ENCODE results near the gene WDR17.
"Not testable (repeated sequence)": the region's sequence is repeated elsewhere in the genome, so short reads cannot be mapped to it uniquely, and the experiment has no call there.

WDR17 gene

DNA sequence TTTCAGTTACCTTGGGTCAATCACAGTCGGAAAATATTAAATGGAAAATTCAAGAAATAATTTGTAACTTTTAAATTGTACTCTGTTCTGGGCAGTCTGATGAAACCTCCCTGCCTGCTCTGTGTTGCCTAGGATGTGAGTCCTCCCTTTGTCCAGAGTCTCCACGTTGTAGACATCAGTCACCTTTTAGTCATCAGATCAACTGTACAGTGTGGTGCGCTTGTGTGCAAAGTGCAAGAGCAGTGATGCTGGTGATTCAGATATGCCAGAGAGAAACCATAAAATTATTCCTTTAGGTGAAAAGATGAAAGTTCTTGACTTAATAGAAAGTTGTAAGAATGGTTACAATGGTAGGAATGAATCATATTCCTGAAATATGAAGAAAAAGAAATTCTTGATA lies 128.3 kb downstream of the WDR17 start:
- Histone ChIP-seq H3K36me3 (ENCODE audit: insufficient read depth, low read length) (no peaks in the 10 kb centered on the region), H3K27ac (ENCODE audit: low read depth, low read length) (no peak overlapping the region), H3K9ac (ENCODE audit: low read length) (no peak overlapping the region), H3K27me3 (ENCODE audit: control insufficient read depth in 1 of 2, insufficient read depth in 2 of 2, low read length in 2 of 2) (no peaks in the 10 kb centered on the region), H3K9me3 (ENCODE audit: low read length) (no peaks in the 10 kb centered on the region), H3K4me1 (ENCODE audit: insufficient read depth, low read length) (peaks cover 30% of the 10 kb centered on the region), H3K4me3 (ENCODE audit: low read depth in 1 of 2, low read length in 2 of 2) (no peak overlapping the region)

DNA sequence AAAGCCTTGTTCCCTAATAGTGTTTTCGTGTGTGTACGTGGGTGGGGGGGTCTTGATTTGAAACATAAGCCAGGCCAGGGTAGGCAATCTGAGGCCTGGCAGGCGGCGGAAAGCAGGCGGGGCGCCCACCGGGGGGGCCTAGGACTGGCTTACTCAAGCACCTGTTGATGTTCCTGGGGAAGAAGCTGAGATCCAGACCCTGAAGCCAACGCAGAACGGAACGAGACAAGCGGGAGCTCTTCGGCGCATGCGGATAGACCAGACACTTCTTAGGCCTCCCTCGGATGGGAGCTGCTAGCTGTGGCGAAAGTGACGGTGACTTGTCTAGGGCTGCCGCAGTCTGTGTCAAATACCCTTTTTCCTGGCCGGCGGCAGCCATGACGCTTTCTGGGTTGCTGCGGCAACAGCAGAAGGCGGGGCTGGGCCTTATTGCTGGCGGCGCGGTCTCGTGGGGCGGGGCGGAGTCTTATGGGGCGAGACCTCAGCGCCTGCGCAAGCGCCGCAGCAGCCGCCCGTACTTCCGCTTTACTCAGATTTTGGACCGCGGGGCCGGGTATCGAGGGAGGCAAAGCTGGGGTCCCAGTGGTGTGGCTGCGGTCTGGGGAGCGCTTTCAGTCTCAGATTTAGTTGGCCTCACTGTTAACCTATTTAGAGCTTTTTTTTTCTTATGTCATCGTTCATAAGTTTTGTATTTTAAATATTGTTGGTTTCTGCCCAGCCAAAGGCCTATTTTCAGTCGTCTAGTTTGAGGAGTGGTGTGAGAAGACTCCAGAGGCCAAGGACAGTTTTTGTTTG lies 129.7 kb downstream of the WDR17 start, which contains the start of gene SPATA4:
Gene SPATA4, minus strand, starts transcription at position 402 of the 795 bp plus-strand sequence. Its CDS starts 23 bp downstream, at position 379.
- Histone ChIP-seq H3K9me3 (ENCODE audit: low read length) (no peaks in the 10 kb centered on the region), H3K9ac (ENCODE audit: low read length) (peak within 1 kb of the TSS; percentile 61), H3K27ac (ENCODE audit: low read depth, low read length) (peak within 1 kb of the TSS; percentile 87), H3K4me1 (ENCODE audit: insufficient read depth, low read length) (peaks cover 28% of the 10 kb centered on the region), H3K27me3 (ENCODE audit: control insufficient read depth in 1 of 2, insufficient read depth in 2 of 2, low read length in 2 of 2) (no peaks in the 10 kb centered on the region), H3K4me3 (ENCODE audit: low read depth in 1 of 2, low read length in 2 of 2) (peak within 1 kb of the TSS; percentile 62 to 88), H3K36me3 (ENCODE audit: insufficient read depth, low read length) (no peaks in the 10 kb centered on the region)

DNA sequence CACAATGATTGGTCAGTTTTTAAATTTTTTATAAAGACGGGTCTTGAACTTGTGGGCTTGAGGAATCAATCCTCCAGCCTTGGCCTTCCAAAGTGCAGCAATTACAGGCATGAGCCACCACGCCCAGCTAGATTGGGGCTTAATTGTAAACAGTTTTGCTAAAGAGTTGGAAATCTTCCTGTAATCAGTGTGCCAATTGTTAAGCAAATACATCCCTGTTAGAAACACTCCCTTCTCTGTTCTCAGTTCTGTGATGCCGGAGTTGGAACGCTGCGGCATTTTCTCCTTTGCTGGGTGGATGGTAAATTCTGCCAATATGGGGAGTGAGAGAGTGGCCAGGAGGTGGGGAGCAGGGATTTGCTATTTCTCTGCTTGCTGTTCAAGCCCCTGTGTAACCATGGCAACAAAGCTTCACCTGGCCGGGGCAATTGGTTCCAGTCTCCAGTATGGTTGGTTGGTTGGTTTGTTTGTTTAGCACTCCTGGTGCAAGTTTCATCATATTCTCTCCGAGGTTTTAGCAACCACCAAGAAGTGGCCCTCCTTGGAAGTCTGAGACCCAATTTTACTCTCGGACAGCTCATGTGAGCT lies 132.8 kb downstream of the WDR17 start:
- Histone ChIP-seq H3K4me1 (ENCODE audit: insufficient read depth, low read length) (peaks cover 9% of the 10 kb centered on the region), H3K27ac (ENCODE audit: low read depth, low read length) (no peak overlapping the region), H3K27me3 (ENCODE audit: control insufficient read depth in 1 of 2, insufficient read depth in 2 of 2, low read length in 2 of 2) (no peaks in the 10 kb centered on the region), H3K4me3 (ENCODE audit: low read depth in 1 of 2, low read length in 2 of 2) (no peak overlapping the region), H3K9me3 (ENCODE audit: low read length) (no peaks in the 10 kb centered on the region), H3K9ac (ENCODE audit: low read length) (no peak overlapping the region), H3K36me3 (ENCODE audit: insufficient read depth, low read length) (no peaks in the 10 kb centered on the region)

DNA sequence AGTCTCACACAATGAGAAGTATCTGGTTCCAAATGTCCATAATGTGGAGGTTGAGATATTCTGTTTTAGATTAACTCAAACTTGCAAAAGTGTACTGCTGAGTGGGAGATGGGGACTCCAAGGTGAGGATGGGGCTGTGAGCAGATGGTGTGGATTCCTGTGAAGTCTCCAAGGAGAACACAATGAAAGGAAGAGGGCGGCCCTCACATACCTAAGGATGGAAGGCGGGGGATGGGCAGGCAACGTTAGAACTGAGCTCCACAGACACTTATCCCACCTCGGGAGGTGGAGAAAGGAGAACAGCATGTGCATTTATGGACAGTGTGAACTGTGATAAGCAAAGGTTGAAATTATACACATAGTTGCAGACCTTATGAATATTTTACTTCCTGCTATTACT lies 139.7 kb downstream of the WDR17 start:
- H3K4me3 ChIP-seq (ENCODE audit: low read depth in 1 of 2, low read length in 2 of 2), result no peak overlapping the region
- H3K9me3 ChIP-seq (ENCODE audit: low read length), result no peaks in the 10 kb centered on the region
- no peaks in the 10 kb centered on the region for H3K36me3 ChIP-seq (ENCODE audit: insufficient read depth, low read length)
- H3K27me3 ChIP-seq (ENCODE audit: control insufficient read depth in 1 of 2, insufficient read depth in 2 of 2, low read length in 2 of 2), result no peaks in the 10 kb centered on the region
- H3K9ac ChIP-seq (ENCODE audit: low read length), result no peak overlapping the region
- H3K4me1 ChIP-seq (ENCODE audit: insufficient read depth, low read length), result no peaks in the 10 kb centered on the region
- H3K27ac ChIP-seq (ENCODE audit: low read depth, low read length), result no peak overlapping the region

DNA sequence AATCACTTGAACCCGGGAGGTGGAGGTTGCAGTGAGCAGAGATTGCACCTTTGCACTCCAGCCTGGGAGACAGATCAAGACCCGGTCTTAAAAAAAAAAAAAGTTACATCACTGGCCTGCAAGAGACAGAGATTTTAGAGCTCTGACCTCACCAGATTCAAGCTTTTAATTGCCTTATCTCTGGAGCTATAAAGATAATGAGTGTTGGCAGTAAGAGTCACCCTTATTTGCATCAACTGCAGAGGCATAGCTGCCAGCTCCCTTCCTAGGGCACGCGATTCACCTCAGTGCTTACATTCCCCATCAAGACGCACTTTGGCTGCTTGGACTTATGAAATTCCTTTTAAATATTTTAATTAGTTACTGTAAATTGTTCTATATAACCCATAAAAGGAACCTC lies 142.2 kb downstream of the WDR17 start:
- H3K4me1 ChIP-seq (ENCODE audit: insufficient read depth, low read length), result no peaks in the 10 kb centered on the region
- H3K36me3 ChIP-seq (ENCODE audit: insufficient read depth, low read length), result no peaks in the 10 kb centered on the region
- no peaks in the 10 kb centered on the region for H3K27me3 ChIP-seq (ENCODE audit: control insufficient read depth in 1 of 2, insufficient read depth in 2 of 2, low read length in 2 of 2)
- no peak overlapping the region for H3K9ac ChIP-seq (ENCODE audit: low read length)
- H3K27ac ChIP-seq (ENCODE audit: low read depth, low read length), result no peak overlapping the region
- H3K9me3 ChIP-seq (ENCODE audit: low read length), result no peaks in the 10 kb centered on the region
- H3K4me3 ChIP-seq (ENCODE audit: low read depth in 1 of 2, low read length in 2 of 2), result no peak overlapping the region

GRCh38 chr4:176209535-176209934 lies 143.9 kb downstream of the WDR17 start:
- no peak overlapping the region for H3K4me3 ChIP-seq (ENCODE audit: low read depth in 1 of 2, low read length in 2 of 2)
- H3K4me1 ChIP-seq (ENCODE audit: insufficient read depth, low read length), result no peaks in the 10 kb centered on the region
- no peaks in the 10 kb centered on the region for H3K9me3 ChIP-seq (ENCODE audit: low read length)
- no peak overlapping the region for H3K27ac ChIP-seq (ENCODE audit: low read depth, low read length)
- H3K9ac ChIP-seq (ENCODE audit: low read length), result no peak overlapping the region
- H3K36me3 ChIP-seq (ENCODE audit: insufficient read depth, low read length), result no peaks in the 10 kb centered on the region
- H3K27me3 ChIP-seq (ENCODE audit: control insufficient read depth in 1 of 2, insufficient read depth in 2 of 2, low read length in 2 of 2), result no peaks in the 10 kb centered on the region

- no peaks in the 10 kb centered on the region for H3K36me3 ChIP-seq (ENCODE audit: insufficient read depth, low read length)
- H3K27me3 ChIP-seq (ENCODE audit: control insufficient read depth in 1 of 2, insufficient read depth in 2 of 2, low read length in 2 of 2), result no peaks in the 10 kb centered on the region
- H3K4me3 ChIP-seq (ENCODE audit: low read depth in 1 of 2, low read length in 2 of 2), result no peak overlapping the region
- H3K9me3 ChIP-seq (ENCODE audit: low read length), result no peaks in the 10 kb centered on the region
- no peaks in the 10 kb centered on the region for H3K4me1 ChIP-seq (ENCODE audit: insufficient read depth, low read length)
- no peak overlapping the region for H3K27ac ChIP-seq (ENCODE audit: low read depth, low read length)
- no peak overlapping the region for H3K9ac ChIP-seq (ENCODE audit: low read length)
Observed at GRCh38 chr4:176210101-176210500, 144.5 kb downstream of the WDR17 start.

- Histone ChIP-seq H3K4me1 (ENCODE audit: insufficient read depth, low read length) (no peaks in the 10 kb centered on the region), H3K27ac (ENCODE audit: low read depth, low read length) (no peak overlapping the region), H3K4me3 (ENCODE audit: low read depth in 1 of 2, low read length in 2 of 2) (no peak overlapping the region), H3K9ac (ENCODE audit: low read length) (no peak overlapping the region), H3K36me3 (ENCODE audit: insufficient read depth, low read length) (no peaks in the 10 kb centered on the region), H3K27me3 (ENCODE audit: control insufficient read depth in 1 of 2, insufficient read depth in 2 of 2, low read length in 2 of 2) (no peaks in the 10 kb centered on the region), H3K9me3 (ENCODE audit: low read length) (no peaks in the 10 kb centered on the region)
Observed at GRCh38 chr4:176210579-176211296, 145.1 kb downstream of the WDR17 start.

DNA sequence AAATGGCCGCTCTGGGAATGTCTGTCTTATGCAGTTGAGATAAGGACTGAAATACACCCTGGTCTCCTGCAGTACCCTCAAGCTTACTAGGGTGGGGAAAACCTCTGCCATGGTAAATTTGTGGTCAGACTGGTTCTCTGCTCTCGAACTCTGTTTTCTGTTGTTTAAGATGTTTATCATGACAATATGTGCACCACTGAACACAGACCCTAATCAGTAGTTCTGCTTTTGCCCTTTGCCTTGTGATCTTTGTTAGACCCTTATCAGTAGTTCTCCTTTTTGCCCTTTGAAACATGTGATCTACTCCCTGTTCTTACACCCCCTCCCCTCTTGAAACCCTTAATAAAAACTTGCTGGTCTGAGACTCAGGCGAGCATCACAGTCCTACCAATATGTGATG lies 146.7 kb downstream of the WDR17 start:
- H3K4me3 ChIP-seq (ENCODE audit: low read depth in 1 of 2, low read length in 2 of 2); H3K9ac ChIP-seq (ENCODE audit: low read length); H3K27me3 ChIP-seq (ENCODE audit: control insufficient read depth in 1 of 2, insufficient read depth in 2 of 2, low read length in 2 of 2); H3K9me3 ChIP-seq (ENCODE audit: low read length); H3K36me3 ChIP-seq (ENCODE audit: insufficient read depth, low read length); H3K27ac ChIP-seq (ENCODE audit: low read depth, low read length); H3K4me1 ChIP-seq (ENCODE audit: insufficient read depth, low read length): not testable (repeated sequence)

DNA sequence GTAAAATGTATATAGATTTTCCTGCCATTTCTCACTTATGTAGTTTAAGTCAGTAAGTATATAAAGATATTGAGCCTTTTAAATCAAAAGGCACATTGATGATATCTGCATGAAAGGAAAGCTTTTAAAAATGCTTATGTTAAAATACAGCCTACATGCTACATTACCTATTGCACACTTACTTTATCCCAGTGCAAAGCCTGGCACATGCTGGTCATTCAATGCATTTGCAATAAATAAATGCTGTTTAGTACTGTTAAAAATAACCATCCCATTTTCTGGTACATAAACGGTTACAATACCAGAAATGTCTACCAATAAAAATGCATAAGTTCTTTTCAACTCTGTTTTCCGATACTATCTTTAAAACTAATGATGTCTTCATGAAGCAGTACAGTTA lies 151.9 kb downstream of the WDR17 start:
- Histone ChIP-seq H3K9me3 (ENCODE audit: low read length) (no peaks in the 10 kb centered on the region), H3K4me1 (ENCODE audit: insufficient read depth, low read length) (no peaks in the 10 kb centered on the region), H3K9ac (ENCODE audit: low read length) (no peak overlapping the region), H3K4me3 (ENCODE audit: low read depth in 1 of 2, low read length in 2 of 2) (no peak overlapping the region), H3K27ac (ENCODE audit: low read depth, low read length) (no peak overlapping the region), H3K27me3 (ENCODE audit: control insufficient read depth in 1 of 2, insufficient read depth in 2 of 2, low read length in 2 of 2) (no peaks in the 10 kb centered on the region), H3K36me3 (ENCODE audit: insufficient read depth, low read length) (no peaks in the 10 kb centered on the region)

DNA sequence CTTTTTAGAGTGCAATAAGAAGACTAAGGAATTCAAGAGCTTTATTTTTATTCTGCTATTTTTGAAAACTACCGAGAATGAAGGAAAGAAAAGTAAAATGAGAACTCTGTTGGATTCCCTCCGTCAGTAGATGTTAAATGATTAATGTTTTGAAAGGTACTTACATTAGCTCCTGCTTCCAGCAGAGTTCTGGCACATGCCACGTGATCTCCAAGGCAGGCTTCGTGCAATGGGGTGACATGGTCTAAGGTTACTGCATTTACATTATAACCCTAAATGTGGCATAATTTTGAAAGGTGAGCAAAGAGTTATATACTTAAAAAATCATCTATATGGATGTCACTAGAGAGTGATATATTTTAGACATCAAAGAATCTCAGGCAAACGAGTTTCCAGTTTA lies 156.5 kb downstream of the WDR17 start:
- Histone ChIP-seq H3K36me3 (ENCODE audit: insufficient read depth, low read length) (no peaks in the 10 kb centered on the region), H3K9me3 (ENCODE audit: low read length) (no peaks in the 10 kb centered on the region), H3K27ac (ENCODE audit: low read depth, low read length) (no peak overlapping the region), H3K4me3 (ENCODE audit: low read depth in 1 of 2, low read length in 2 of 2) (no peak overlapping the region), H3K4me1 (ENCODE audit: insufficient read depth, low read length) (peaks cover under 1% of the 10 kb centered on the region), H3K9ac (ENCODE audit: low read length) (no peak overlapping the region), H3K27me3 (ENCODE audit: control insufficient read depth in 1 of 2, insufficient read depth in 2 of 2, low read length in 2 of 2) (no peaks in the 10 kb centered on the region)
